ENCODE measurements around the gene VWA8.

DNA sequence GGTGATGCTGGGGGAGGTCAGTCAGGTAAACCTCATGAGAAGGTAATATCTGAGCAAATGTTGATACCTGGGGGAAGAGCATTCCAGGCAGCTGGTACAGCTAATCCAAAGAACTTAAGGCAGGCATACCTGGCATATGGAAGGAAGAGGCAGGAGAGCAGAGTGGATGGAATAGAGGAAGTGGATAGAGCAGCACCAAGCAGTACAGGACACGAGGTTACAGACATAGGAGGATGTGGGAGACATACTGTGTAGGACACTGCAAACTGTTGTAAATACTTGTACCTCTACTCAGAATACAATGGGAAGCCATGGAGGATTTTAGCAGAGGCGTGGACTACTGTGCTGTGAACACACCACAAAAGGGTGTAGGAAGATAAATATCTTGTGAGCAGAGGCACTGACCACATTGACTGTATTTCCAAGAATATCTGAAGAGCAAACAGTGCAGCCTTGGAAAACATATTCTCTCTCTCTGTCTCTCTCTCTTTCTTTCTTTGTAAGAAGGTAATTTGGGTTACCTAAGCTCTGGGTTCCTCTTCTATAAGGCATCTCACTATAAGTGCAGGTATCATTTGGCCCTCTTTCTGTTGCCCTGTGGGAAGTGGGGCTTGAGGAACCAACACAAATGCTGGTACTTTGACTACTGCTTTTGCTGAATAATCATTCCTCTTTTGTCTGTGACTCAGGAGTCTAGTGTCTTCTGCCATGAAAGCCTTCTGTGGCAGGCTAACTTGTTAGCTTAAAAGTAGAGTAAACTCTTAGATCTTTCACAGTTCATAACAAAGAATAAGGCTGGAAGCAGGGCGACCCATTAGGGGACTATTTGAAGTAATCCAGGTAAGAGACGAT lies 238.0 kb downstream of the VWA8 start:
- TF ChIP-seq, protein P1, sequence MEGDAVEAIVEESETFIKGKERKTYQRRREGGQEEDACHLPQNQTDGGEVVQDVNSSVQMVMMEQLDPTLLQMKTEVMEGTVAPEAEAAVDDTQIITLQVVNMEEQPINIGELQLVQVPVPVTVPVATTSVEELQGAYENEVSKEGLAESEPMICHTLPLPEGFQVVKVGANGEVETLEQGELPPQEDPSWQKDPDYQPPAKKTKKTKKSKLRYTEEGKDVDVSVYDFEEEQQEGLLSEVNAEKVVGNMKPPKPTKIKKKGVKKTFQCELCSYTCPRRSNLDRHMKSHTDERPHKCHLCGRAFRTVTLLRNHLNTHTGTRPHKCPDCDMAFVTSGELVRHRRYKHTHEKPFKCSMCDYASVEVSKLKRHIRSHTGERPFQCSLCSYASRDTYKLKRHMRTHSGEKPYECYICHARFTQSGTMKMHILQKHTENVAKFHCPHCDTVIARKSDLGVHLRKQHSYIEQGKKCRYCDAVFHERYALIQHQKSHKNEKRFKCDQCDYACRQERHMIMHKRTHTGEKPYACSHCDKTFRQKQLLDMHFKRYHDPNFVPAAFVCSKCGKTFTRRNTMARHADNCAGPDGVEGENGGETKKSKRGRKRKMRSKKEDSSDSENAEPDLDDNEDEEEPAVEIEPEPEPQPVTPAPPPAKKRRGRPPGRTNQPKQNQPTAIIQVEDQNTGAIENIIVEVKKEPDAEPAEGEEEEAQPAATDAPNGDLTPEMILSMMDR (IDR thresholded peaks at IDR 0.05), result no peak
- no peak for TF ChIP-seq POLR2A (IDR thresholded peaks at IDR 0.05)
